Psoas muscle (tissue), 8 donors: ENCODE data around the gene PLEKHG4. TPM values are rescaled to one million over a fixed set of nuclear protein-coding genes. Genes with fewer than 3 reads are reported as not detected.

Source experiments
- ATAC-seq, 4 donors: fragments of 200-7000 bp; cut with Tn5 transposase; one replicate each; pipeline ENCODE4 v1.9.1; 2020; ENCODE audit warnings: moderate library complexity in 3 of 4, mild to moderate bottlenecking in 2 of 4
- DNase-seq, 2 donors: peaks; one replicate each; pipeline ENCODE4 v3.0.0-alpha.2; 2020
- H3K27ac ChIP-seq: fragments of 200-600 bp; one replicate; pipeline ENCODE4 v1.8.0; 2022
- H3K27me3 ChIP-seq, 3 donors: fragments of 200-600 bp in 1 of 3; one replicate each; pipeline versions ENCODE4 v1.6.1 to v1.8.0; 2013 to 2022; ENCODE audit warnings: low read length in 2 of 3, mild to moderate bottlenecking in 2 of 3, moderate library complexity in 1 of 3; ENCODE audit not compliant: insufficient read depth in 3 of 3
- H3K36me3 ChIP-seq, 2 donors: fragments of 200-600 bp in 1 of 2; one replicate each; pipeline versions ENCODE4 v1.6.1 to v1.8.0; 2013 to 2022; ENCODE audit warnings: low read depth in 1 of 2, mild to moderate bottlenecking in 1 of 2, moderate library complexity in 1 of 2; ENCODE audit not compliant: insufficient read depth in 1 of 2
- H3K4me1 ChIP-seq: fragments of 200-600 bp; one replicate; pipeline ENCODE4 v1.8.0; 2022
- H3K4me3 ChIP-seq: fragments of 200-600 bp; one replicate; pipeline ENCODE4 v1.8.0; 2022; ENCODE audit warnings: mild to moderate bottlenecking
- H3K9me3 ChIP-seq: fragments of 200-600 bp; one replicate; pipeline ENCODE4 v1.8.0; 2022
- CTCF ChIP-seq: fragments of 200-600 bp; IDR thresholded peaks from one replicate; pipeline ENCODE4 v1.8.0; 2022; ENCODE audit warnings: antibody characterized with exemption
- WGBS, 3 donors: extraction: QIAGEN DNeasy Blood & Tissue Kit; methylation state at CpG; one replicate each; pipeline versions ENCODE4 v1.1.6 to v1.1.7; 2013; 5-methylcytosine and 5-hydroxymethylcytosine counted together
- intact Hi-C, 2 donors: fragments of 100-400 bp; cut with DNase I; formaldehyde crosslinking; loops; one replicate each; pipeline versions ENCODE4 v1.11.0 to v1.14.2; 2022
- long read RNA-seq, 2 donors: library from polyadenylated mRNA; unstranded; transcript quantifications; one replicate each; pipeline ENCODE4 v2.0.0, GENCODE V29; 2021
- polyA plus RNA-seq, 3 donors: library from polyadenylated mRNA; stranded (reverse); fragments of 200-250 nt; gene quantifications; one replicate each; pipeline ENCODE4 v1.2.3, GENCODE V29; 2013
- total RNA-seq, 4 donors: library from RNA; stranded (reverse); fragmentation: NEBNext Ultra II Directional in 2 of 4; extraction: Animal tissue kit (Norgen Biotek cat#: 25700) in 2 of 4; gene quantifications; one replicate each; pipeline versions ENCODE4 v1.2.1 to v1.2.4, GENCODE V29; 2021 to 2023
- donor health status: healthy with polysubstance abuse.
- donor health status: DM: no; HTN: no; CAD: no; lungs with moderate emphysema.
- donor health status: Bipolar disorder and iron deficiency.
- donor health status: healthy.
- donor health status: DM: yes; HTN: yes; CAD: no.
- donor health status: DM: no; HTN: no; CAD: no.
- donor health status: DM: no; HTN: no; CAD: no.
- donor health status: DM: yes; HTN: yes; CAD: no.

The PLEKHG4 gene
- total RNA-seq (1 to 10 TPM in 2 of 4 donors, under 1 TPM in 2; 0.28 to 1.9 (median 1.3) TPM), polyA plus RNA-seq (under 1 TPM; 0.60 to 1.00 (median 0.98) TPM)
- long read RNA-seq, donor 1, full-length matches to known transcripts: 1 of 1 reads
- long read RNA-seq, donor 1, partial matches to known transcripts: 0 of 1 reads
- long read RNA-seq, donor 1, other reads (novel, unspliced or antisense): 0 of 1 reads
- long read RNA-seq, donor 2: 0 reads

GRCh38 chr16:67279296-67280089 is at the start of gene PLEKHG4:
PLEKHG4 (plus strand) TSS chr16:67279532; CDS start chr16:67280045, 513 bp downstream.
- ATAC-seq (peak; percentile 65 to 87 (median 80)), DNase-seq (peak; percentile 80 to 86)
- Histone ChIP-seq H3K9me3 (no peaks in the 10 kb centered on the region), H3K27me3 (no peaks in the 10 kb centered on the region), H3K27ac (no peak within 1 kb of the TSS), H3K4me3 (peak within 1 kb of the TSS; percentile 59), H3K4me1 (peaks cover 11% of the 10 kb centered on the region), H3K36me3 (no peaks in the 10 kb centered on the region)
- intact Hi-C loops: no loop called here
- WGBS, 3 donors: 24 to 46% (median 31%) methylated on average over 23 to 83 of the region's 83 CpGs
- TF ChIP-seq CTCF: peak; percentile 55

GRCh38 chr16:67229906-67230808 is 49.2 kb upstream of the PLEKHG4 start:
- ATAC-seq (no peak), DNase-seq (peak in 1 of 2 donors; percentile 53)
- no peak for TF ChIP-seq CTCF
- WGBS, 3 donors: 82 to 87% (median 86%) methylated on average over 32 of the region's 32 CpGs
- H3K4me1 ChIP-seq: peaks cover 16% of the 10 kb centered on the region
- H3K4me3 ChIP-seq: no peak overlapping the region
- H3K36me3 ChIP-seq: peaks cover 6 to 73% of the 10 kb centered on the region in 2 donors
- no peaks in the 10 kb centered on the region for H3K9me3 ChIP-seq
- H3K27ac ChIP-seq: peak overlapping the region; percentile 33
- no peaks in the 10 kb centered on the region for H3K27me3 ChIP-seq
- intact Hi-C loops: loop anchor here in 1 of 2 donors (5.0 kb wide), 1 partner anchor 38 kb away; the partner anchor contains the start of genes E2F4 and EXOC3L1

- Histone ChIP-seq H3K27me3 (no peaks in the 10 kb centered on the region), H3K4me1 (peaks cover 11% of the 10 kb centered on the region), H3K27ac (peak overlapping the region; percentile 33), H3K4me3 (no peak overlapping the region), H3K9me3 (no peaks in the 10 kb centered on the region), H3K36me3 (peaks cover 6 to 82% of the 10 kb centered on the region in 2 donors)
- intact Hi-C loops: no loop called here
- WGBS, 3 donors: 48 to 68% (median 59%) methylated on average over 12 of the region's 12 CpGs
- DNase-seq (peak in 1 of 2 donors; percentile 61), ATAC-seq (no peak)
- TF ChIP-seq CTCF: no peak
These were observed 48.3 kb upstream of the PLEKHG4 start for GRCh38 chr16:67230809-67231660.

- ATAC-seq: no peak
- H3K27ac ChIP-seq: peak overlapping the region; percentile 16
These were observed 45.7 kb upstream of the PLEKHG4 start for GRCh38 chr16:67233596-67233995.

More at GRCh38 chr16:67233596-67233995, 45.7 kb upstream of the PLEKHG4 start:
- no peak for DNase-seq
- 46 to 65% (median 48%) methylated on average over 7 of the region's 7 CpGs for WGBS, 3 donors
- Histone ChIP-seq H3K4me3 (no peak overlapping the region), H3K36me3 (peaks cover 9 to 98% of the 10 kb centered on the region in 2 donors), H3K4me1 (peaks cover 3% of the 10 kb centered on the region), H3K27me3 (no peaks in the 10 kb centered on the region), H3K9me3 (no peaks in the 10 kb centered on the region)
- intact Hi-C loops: no loop called here
- no peak for TF ChIP-seq CTCF
